HG03175 (cell line): ENCODE data around the gene ADGRF5.

ENCODE experiments used
- ATAC-seq: cut with Tn5 transposase; IDR thresholded peaks from one replicate; pipeline ENCODE4 v1.9.1; 2021; ENCODE audit warnings: mild to moderate bottlenecking, moderate library complexity; ENCODE audit not compliant: unreplicated experiment

ADGRF5 gene

GRCh38 chr6:46828939-46829338, 92.8 kb downstream of the ADGRF5 start:
- ATAC-seq = no peak

- ATAC-seq = no peak
These were observed 100.3 kb downstream of the ADGRF5 start for GRCh38 chr6:46821458-46821881.

DNA sequence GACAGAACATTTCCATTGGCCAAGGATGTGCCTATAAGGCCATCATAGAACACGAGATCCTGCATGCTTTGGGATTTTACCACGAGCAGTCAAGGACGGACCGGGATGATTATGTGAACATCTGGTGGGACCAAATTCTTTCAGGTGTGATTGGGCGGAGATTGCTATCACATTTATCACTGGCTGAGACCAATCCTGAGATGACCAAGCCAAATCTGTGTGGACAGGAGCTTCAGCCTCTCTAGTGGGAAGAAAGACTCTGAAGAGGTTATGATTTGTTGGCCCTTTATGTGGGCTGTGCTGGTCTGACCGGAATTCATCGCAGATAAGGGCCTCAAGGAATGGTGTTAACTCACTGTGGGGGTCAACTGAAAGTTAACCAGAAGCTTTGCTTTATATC, 102.2 kb downstream of the ADGRF5 start:
- no peak for ATAC-seq

- no peak for ATAC-seq
These were observed 105.1 kb downstream of the ADGRF5 start for GRCh38 chr6:46816626-46817025.

DNA sequence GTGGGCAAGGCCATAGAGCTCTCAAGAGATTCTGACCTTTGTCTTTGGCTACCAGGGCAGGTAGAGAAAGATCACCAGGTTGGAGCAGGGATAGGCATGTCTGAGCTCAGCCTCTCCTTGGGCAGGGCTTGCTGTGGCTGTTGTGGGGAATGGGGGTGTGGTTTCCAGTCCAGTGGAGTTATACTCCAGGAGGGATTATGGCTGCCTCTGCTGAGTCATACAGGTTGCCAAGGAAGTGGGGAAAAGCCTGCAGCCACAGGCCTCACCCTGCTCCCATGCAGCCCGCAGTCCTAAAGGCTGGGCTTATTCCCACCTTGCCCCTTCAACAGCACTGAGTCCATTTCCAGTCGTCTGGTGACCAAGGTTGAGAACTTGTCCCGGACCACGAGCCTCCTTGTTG, 106.6 kb downstream of the ADGRF5 start:
- ATAC-seq = no peak

DNA sequence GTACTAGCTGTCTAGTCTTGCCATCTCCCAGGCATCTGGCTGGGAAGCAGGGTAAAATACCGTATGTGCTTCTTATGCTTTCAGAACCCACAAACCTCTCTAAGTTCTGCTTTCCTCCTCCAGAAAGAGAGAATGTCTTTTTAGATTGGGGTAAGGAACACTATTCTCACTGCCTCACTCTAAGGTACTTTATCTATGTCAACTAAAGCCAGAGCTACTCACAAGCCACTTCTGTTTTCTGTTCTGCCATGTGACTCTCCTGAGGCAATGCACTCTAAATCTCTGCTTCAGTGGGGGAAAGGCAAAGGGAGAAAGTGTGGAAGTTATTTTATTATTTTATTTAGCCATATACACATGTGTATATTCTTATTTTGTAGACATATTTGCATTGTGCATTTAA, 112.9 kb downstream of the ADGRF5 start:
- no peak for ATAC-seq
